AG10803 (cell line): ENCODE data around the gene TDRD9.

Source experiments
- DNase-seq: peaks from one replicate; pipeline ENCODE4 v3.0.0; 2010; ENCODE audit warnings: low read depth
- H3K4me3 ChIP-seq: 2 replicates; pipeline ENCODE4 v1.5.1; 2011; ENCODE audit warnings: mild to moderate bottlenecking, low read length, control low read depth
- CTCF ChIP-seq: conservative IDR thresholded peaks from 2 replicates; pipeline ENCODE4 v1.5.1; 2011; ENCODE audit warnings: mild to moderate bottlenecking, low read length, control low read depth, inconsistent platforms

The TDRD9 gene

GRCh38 chr14:103989034-103989433 is 60.8 kb downstream of the TDRD9 start:
- TF ChIP-seq CTCF = no peak
- no peak overlapping the region for H3K4me3 ChIP-seq
- DNase-seq = no peak

- no peak for TF ChIP-seq CTCF
- no peak for DNase-seq
- H3K4me3 ChIP-seq = no peak overlapping the region
Observed at GRCh38 chr14:103989964-103990363, 61.7 kb downstream of the TDRD9 start.

GRCh38 chr14:103994535-103995184 is 66.4 kb downstream of the TDRD9 start:
- DNase-seq = no peak
- H3K4me3 ChIP-seq = no peak overlapping the region
- no peak for TF ChIP-seq CTCF

- DNase-seq = no peak
- TF ChIP-seq CTCF = no peak
- no peak overlapping the region for H3K4me3 ChIP-seq
Observed at GRCh38 chr14:103995876-103996275, 67.6 kb downstream of the TDRD9 start.

GRCh38 chr14:103997391-103997790 is 69.1 kb downstream of the TDRD9 start:
- TF ChIP-seq CTCF = no peak
- no peak overlapping the region for H3K4me3 ChIP-seq
- no peak for DNase-seq

- no peak for TF ChIP-seq CTCF
- H3K4me3 ChIP-seq = no peak overlapping the region
- no peak for DNase-seq
Observed at GRCh38 chr14:103998027-103998426, 69.8 kb downstream of the TDRD9 start.

- no peak for TF ChIP-seq CTCF
Observed at GRCh38 chr14:103999795-104000440, 71.7 kb downstream of the TDRD9 start.

More at GRCh38 chr14:103999795-104000440, 71.7 kb downstream of the TDRD9 start:
- no peak overlapping the region for H3K4me3 ChIP-seq
- no peak for DNase-seq
